Stimulated activated naive B cell treated with anti-CD40 and anti-IgM and Interleukin-4, amounts not matched to agents 10 μg/mL and 1 μg/mL and 100 μg/mL, for 72 hours (primary cell): ENCODE results near the gene NEMF.
A peak's percentile ranks its signal among the peaks of the same experiment; 100 is the strongest.
"Not testable (repeated sequence)": the region's sequence is repeated elsewhere in the genome, so short reads cannot be mapped to it uniquely, and the experiment has no call there.

ENCODE experiments used
- ATAC-seq, 2 donors: fragments of 150-1000 bp; cut with Tn5 transposase; replicated peaks; 2 replicates each; pipeline ENCODE4 v1.10.0; 2021; ENCODE audit warnings: moderate library complexity in 1 of 2
- DNase-seq: peaks from one replicate; pipeline ENCODE4 v3.0.0; 2021
- H3K27ac Mint-ChIP-seq: one replicate; pipeline ENCODE4 v1.8.0; 2022; ENCODE audit warnings: mild to moderate bottlenecking, mixed read lengths
- H3K27me3 Mint-ChIP-seq, 2 donors: one replicate each; pipeline ENCODE4 v1.8.0; 2022; ENCODE audit warnings: mixed read lengths in 2 of 2
- H3K36me3 Mint-ChIP-seq, 2 donors: one replicate each; pipeline ENCODE4 v1.8.0; 2022; ENCODE audit warnings: mixed read lengths in 2 of 2, mild to moderate bottlenecking in 1 of 2
- H3K4me1 Mint-ChIP-seq, 2 donors: one replicate each; pipeline ENCODE4 v1.8.0; 2022; ENCODE audit warnings: mixed read lengths in 2 of 2, mild to moderate bottlenecking in 1 of 2
- H3K4me3 Mint-ChIP-seq, 2 donors: one replicate each; pipeline ENCODE4 v1.8.0; 2022; ENCODE audit warnings: mild to moderate bottlenecking in 2 of 2, mixed read lengths in 2 of 2, moderate library complexity in 1 of 2
- H3K9me3 Mint-ChIP-seq, 2 donors: one replicate each; pipeline ENCODE4 v1.8.0; 2022; ENCODE audit warnings: mixed read lengths in 2 of 2, mild to moderate bottlenecking in 1 of 2

NEMF gene, protein sequence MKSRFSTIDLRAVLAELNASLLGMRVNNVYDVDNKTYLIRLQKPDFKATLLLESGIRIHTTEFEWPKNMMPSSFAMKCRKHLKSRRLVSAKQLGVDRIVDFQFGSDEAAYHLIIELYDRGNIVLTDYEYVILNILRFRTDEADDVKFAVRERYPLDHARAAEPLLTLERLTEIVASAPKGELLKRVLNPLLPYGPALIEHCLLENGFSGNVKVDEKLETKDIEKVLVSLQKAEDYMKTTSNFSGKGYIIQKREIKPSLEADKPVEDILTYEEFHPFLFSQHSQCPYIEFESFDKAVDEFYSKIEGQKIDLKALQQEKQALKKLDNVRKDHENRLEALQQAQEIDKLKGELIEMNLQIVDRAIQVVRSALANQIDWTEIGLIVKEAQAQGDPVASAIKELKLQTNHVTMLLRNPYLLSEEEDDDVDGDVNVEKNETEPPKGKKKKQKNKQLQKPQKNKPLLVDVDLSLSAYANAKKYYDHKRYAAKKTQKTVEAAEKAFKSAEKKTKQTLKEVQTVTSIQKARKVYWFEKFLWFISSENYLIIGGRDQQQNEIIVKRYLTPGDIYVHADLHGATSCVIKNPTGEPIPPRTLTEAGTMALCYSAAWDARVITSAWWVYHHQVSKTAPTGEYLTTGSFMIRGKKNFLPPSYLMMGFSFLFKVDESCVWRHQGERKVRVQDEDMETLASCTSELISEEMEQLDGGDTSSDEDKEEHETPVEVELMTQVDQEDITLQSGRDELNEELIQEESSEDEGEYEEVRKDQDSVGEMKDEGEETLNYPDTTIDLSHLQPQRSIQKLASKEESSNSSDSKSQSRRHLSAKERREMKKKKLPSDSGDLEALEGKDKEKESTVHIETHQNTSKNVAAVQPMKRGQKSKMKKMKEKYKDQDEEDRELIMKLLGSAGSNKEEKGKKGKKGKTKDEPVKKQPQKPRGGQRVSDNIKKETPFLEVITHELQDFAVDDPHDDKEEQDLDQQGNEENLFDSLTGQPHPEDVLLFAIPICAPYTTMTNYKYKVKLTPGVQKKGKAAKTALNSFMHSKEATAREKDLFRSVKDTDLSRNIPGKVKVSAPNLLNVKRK

DNA sequence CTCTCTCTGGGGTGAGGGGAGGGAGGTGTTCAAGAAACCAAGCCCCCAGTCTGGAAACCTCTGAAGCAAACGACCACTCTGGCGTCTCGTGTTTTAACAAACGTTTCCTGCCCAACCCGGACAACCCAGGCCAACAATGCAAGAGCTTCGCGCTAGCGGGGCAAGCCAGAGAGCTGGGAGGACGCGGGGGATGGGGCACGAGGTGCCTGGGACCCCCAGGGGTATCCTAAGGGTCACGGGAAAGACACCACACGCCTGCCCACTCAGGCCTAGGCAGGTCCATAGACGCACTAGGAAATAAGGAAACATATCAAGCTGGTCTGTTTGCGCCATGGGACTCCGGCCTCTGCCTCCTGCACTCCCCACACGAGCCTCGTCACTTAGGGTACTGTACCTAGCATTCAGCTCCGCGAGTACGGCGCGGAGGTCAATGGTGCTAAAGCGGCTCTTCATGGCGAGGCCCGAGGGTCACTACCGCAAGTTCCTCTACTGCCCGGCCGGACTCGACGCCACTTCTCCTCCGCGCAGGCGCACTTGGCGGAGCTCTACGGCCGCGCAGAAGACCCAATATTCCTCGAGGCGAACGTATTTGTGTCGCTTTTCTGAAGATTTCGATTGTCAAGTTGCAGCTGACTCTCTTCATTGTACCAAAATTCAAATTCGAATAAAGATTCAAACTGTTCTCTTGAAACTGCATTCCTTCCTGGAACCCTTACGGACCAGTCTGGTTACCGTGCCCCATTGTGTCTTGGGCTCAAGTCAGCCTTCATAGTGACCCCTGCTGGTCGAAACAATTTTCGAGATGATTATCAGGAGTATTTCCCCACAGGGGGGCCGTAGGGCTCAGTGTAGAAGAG is at the start of gene NEMF:
Gene NEMF, minus strand, starts transcription at position 488 of the 857 bp plus-strand sequence. Its CDS starts 35 bp downstream, at position 453.
- Mint-ChIP-seq H3K36me3 (peaks cover 0 to 15% of the 10 kb centered on the region in 2 donors), H3K27me3 (no peaks in the 10 kb centered on the region), H3K9me3 (peaks cover 0 to under 1% of the 10 kb centered on the region in 2 donors), H3K27ac (peak within 1 kb of the TSS; percentile 99), H3K4me3 (peak within 1 kb of the TSS; percentile 98 to 99), H3K4me1 (peaks cover 19 to 39% of the 10 kb centered on the region in 2 donors)
- DNase-seq (peak; percentile 84), ATAC-seq (peak; percentile 86 to 87)

DNA sequence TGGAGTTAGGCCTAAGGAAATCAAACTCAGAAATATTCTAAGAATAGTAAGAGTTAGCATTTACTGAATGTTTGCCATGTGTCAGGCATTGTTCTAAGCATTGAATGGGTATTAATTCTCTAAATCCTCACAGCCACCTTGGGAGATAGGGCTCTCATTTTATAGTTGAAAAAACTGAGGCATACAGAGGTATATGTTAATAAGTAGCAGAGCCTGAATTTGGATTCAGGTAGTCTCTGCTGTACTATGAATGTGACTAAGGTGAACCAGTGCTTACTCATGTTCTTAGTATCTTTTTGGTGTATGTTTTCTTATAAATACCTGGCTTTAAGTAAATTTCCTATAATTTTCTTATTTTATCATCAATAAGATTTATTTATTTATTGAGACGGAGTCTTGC is 48.4 kb upstream of the NEMF start:
- peaks cover 4% of the 10 kb centered on the region in 2 donors for H3K9me3 Mint-ChIP-seq
- peaks cover 31 to 41% of the 10 kb centered on the region in 2 donors for H3K36me3 Mint-ChIP-seq
- H3K4me3 Mint-ChIP-seq, result no peak overlapping the region
- ATAC-seq (no peak), DNase-seq (no peak)
- H3K4me1 Mint-ChIP-seq, result peaks cover 18 to 51% of the 10 kb centered on the region in 2 donors
- H3K27ac Mint-ChIP-seq, result no peak overlapping the region
- H3K27me3 Mint-ChIP-seq, result no peaks in the 10 kb centered on the region

DNA sequence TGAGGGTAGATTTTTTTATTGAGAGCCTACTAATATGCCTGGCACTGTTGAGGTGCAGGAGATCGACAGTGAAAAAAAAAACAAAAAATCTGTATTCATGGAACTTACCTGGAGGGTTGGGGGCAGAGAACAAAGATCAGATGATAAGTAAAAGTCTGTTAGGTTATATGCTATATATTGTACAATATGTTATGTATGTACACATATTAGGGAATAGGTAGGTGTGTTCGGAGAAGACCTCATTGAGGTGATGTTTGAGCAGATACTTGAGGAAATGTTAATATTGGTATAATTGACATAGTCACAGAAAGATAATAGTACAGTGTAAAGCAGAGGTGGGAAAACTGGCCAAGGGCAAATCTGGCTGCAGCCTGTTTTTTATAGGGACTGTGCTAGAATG is 45.9 kb upstream of the NEMF start:
- Mint-ChIP-seq H3K4me3 (peak overlapping the region; percentile 75 to 79), H3K27ac (no peak overlapping the region), H3K36me3 (peaks cover 52 to 60% of the 10 kb centered on the region in 2 donors), H3K9me3 (peaks cover 2 to 4% of the 10 kb centered on the region in 2 donors), H3K27me3 (no peaks in the 10 kb centered on the region), H3K4me1 (peaks cover 16 to 46% of the 10 kb centered on the region in 2 donors)
- no peak for DNase-seq
- ATAC-seq, result no peak

DNA sequence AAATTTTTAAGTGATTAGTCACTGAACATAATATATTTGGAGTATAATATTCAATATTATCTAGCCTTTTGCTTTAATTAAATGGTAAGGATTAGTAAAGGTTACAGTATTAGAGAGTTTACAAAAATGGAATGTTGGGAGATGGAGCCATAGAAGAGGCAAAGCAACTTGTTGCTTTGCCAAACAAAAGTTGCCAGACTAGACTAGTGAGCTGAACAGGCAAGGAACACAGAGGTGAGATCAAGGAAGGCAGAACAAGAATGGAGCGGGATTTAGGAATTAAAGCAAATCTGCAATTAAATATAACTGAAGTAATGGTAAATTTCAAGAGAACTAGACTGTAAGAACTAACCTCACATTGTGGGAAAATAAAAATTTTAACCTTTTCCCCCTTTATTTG is 45.4 kb upstream of the NEMF start:
- Mint-ChIP-seq H3K4me1 (peaks cover 16 to 46% of the 10 kb centered on the region in 2 donors), H3K27ac (peak overlapping the region; percentile 73), H3K9me3 (peaks cover 2 to 4% of the 10 kb centered on the region in 2 donors), H3K36me3 (peaks cover 53 to 63% of the 10 kb centered on the region in 2 donors), H3K4me3 (peak overlapping the region; percentile 75 to 79), H3K27me3 (no peaks in the 10 kb centered on the region)
- ATAC-seq (no peak), DNase-seq (no peak)

DNA sequence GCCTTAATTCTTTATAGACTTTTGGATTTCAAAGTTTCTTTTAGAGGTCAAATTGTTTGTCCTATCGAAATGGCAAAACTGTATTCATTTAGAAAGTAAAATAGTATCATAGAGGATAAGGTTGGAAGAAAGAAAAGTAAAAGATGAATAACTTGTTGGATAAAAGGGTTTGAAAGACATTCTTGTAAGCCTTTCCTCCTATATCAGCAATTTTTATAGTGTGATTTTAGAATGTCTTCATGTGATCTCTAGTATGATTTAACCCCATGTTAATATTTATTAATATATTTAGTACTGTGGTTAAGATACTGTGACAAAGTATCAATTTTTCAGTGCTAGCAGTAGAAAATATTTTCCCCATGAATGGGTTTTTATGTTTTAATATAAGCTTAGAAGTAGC is 44.8 kb upstream of the NEMF start:
- Mint-ChIP-seq H3K27ac (peak overlapping the region; percentile 95), H3K4me1 (peaks cover 16 to 44% of the 10 kb centered on the region in 2 donors), H3K36me3 (peaks cover 52 to 64% of the 10 kb centered on the region in 2 donors), H3K27me3 (no peaks in the 10 kb centered on the region), H3K4me3 (peak overlapping the region; percentile 83), H3K9me3 (peaks cover 2 to 4% of the 10 kb centered on the region in 2 donors)
- ATAC-seq (no peak), DNase-seq (no peak)

DNA sequence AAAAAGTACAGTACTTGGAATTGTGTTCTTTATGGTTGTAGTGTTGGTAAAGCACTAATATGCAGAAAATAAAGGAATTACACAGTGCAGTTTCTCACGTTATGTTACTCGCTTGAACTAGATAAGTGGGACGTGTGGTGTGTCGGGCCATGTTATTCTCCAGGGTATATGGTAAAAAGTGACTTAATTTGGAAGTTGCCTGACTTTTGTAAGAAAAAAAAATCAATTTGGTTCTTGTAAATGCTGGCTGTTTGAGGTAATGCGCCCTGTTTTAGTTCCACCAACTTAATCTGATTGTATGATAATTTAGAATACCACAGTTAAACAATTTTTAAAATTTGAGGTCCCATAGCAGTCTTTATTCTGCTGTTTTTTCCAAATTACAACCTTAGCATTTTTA is 44.4 kb upstream of the NEMF start:
- H3K9me3 Mint-ChIP-seq, result no peaks in the 10 kb centered on the region
- DNase-seq, result no peak
- no peak for ATAC-seq
- H3K27ac Mint-ChIP-seq, result peak overlapping the region; percentile 95
- peaks cover 52 to 62% of the 10 kb centered on the region in 2 donors for H3K36me3 Mint-ChIP-seq
- H3K4me3 Mint-ChIP-seq, result peak overlapping the region; percentile 83
- H3K4me1 Mint-ChIP-seq, result peaks cover 15 to 41% of the 10 kb centered on the region in 2 donors
- no peaks in the 10 kb centered on the region for H3K27me3 Mint-ChIP-seq

DNA sequence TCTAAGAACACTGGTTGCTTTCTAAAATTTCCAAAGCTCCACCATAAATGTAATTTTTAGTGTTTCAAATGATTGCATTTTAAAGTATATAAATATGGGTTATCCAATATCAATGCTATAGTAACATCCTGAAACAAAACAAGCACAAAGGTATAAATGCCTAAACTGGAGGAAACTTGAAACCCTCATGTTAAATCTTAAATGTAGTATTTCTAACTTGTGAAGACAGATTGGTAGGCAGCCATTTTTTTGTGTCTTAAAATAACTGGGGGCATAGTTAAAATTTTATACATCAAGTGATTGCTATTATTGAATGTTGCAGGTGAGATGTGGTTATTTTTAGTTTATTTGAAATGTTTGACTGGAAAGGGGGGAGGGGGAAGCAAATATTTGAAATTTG is 43.7 kb upstream of the NEMF start:
- H3K27me3 Mint-ChIP-seq, ATAC-seq, DNase-seq, H3K9me3 Mint-ChIP-seq: not testable (repeated sequence)
- H3K4me3 Mint-ChIP-seq, result peak overlapping the region; percentile 83 to 91
- peaks cover 52 to 62% of the 10 kb centered on the region in 2 donors for H3K36me3 Mint-ChIP-seq
- H3K4me1 Mint-ChIP-seq, result peaks cover 15 to 45% of the 10 kb centered on the region in 2 donors
- H3K27ac Mint-ChIP-seq, result peak overlapping the region; percentile 98

DNA sequence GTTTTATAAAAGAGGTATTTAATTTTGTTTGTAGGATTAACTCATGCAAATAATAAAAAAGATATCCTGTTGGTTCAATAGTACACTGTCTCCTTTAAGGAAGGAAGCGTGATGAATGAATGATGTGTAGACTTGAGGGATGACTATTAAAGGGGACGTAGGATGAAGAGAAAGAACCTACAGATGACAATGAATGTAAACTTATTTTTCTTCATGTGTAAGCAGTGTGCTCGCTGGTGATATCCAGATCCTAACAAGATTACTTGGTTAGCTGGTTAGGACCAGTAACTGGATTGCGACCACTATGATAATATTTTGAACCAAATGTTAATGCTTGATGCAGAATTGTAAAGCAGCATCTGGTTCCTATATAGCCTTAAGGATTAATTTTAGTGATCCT is 42.9 kb upstream of the NEMF start:
- H3K27me3 Mint-ChIP-seq, result no peaks in the 10 kb centered on the region
- no peaks in the 10 kb centered on the region for H3K9me3 Mint-ChIP-seq
- peak overlapping the region; percentile 98 for H3K27ac Mint-ChIP-seq
- ATAC-seq (no peak), DNase-seq (no peak)
- H3K36me3 Mint-ChIP-seq, result peaks cover 52 to 62% of the 10 kb centered on the region in 2 donors
- peak overlapping the region; percentile 83 to 91 for H3K4me3 Mint-ChIP-seq
- peaks cover 15 to 45% of the 10 kb centered on the region in 2 donors for H3K4me1 Mint-ChIP-seq

DNA sequence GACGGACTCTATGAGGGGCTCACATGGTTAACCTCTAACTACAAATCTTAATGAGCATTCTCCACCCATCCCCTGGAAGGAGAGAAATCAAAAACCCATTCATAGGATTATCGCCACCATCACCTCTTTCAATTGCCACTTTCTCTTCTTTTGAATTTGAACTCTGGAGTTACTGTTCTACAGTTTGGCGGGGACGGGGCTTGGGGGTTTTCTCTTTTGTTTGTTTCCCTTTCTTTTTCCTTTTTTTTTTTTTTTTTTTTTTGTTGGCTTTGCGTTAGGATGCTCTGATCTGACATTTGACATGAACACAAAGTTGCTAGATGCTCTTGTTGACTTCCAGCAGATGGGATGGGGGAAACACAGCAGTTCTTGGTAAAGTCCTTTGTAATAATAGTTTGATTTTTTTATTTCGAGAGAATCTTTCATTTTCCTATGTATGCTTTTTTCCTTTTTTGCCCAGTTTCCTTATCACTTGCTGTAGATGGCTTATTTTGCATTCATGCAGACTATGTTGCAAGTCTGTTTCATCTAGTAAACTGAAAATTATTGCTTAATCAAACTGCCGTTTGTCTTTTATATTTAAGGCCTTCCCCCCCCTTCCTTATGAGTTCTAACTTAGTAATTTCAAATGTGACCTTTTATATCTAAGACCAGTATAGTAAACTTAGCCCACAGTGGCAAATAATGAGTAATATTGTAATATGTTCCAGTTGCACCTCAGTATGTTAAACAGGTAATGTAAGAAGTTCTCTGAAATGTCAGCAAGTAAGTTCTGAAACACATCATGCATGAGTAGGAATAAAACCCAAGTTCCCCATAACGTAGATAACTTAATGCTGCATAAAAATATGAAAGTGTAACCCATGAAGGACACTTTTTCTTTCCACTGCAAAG is 41.9 kb upstream of the NEMF start:
- peaks cover 50 to 62% of the 10 kb centered on the region in 2 donors for H3K36me3 Mint-ChIP-seq
- ATAC-seq, result peak; percentile 36 to 46
- not testable (repeated sequence) for H3K9me3 Mint-ChIP-seq, DNase-seq, H3K27me3 Mint-ChIP-seq
- H3K27ac Mint-ChIP-seq, result peak overlapping the region; percentile 98
- H3K4me3 Mint-ChIP-seq, result peak overlapping the region; percentile 83 to 91
- peaks cover 14 to 35% of the 10 kb centered on the region in 2 donors for H3K4me1 Mint-ChIP-seq

DNA sequence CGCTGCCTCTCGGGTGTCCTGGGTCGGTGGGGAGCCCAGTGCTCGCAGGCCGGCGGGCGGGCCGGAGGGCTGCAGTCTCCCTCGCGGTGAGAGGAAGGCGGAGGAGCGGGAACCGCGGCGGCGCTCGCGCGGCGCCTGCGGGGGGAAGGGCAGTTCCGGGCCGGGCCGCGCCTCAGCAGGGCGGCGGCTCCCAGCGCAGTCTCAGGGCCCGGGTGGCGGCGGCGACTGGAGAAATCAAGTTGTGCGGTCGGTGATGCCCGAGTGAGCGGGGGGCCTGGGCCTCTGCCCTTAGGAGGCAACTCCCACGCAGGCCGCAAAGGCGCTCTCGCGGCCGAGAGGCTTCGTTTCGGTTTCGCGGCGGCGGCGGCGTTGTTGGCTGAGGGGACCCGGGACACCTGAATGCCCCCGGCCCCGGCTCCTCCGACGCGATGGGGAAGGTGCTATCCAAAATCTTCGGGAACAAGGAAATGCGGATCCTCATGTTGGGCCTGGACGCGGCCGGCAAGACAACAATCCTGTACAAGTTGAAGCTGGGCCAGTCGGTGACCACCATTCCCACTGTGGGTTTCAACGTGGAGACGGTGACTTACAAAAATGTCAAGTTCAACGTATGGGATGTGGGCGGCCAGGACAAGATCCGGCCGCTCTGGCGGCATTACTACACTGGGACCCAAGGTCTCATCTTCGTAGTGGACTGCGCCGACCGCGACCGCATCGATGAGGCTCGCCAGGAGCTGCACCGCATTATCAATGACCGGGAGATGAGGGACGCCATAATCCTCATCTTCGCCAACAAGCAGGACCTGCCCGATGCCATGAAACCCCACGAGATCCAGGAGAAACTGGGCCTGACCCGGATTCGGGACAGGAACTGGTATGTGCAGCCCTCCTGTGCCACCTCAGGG is 41.0 kb upstream of the NEMF start:
- DNase-seq (peak; percentile 89), ATAC-seq (peak; percentile 70 to 71)
- Mint-ChIP-seq H3K9me3 (no peaks in the 10 kb centered on the region), H3K27ac (peak overlapping the region; percentile 98), H3K4me3 (peak overlapping the region; percentile 83 to 91), H3K4me1 (peaks cover 13 to 26% of the 10 kb centered on the region in 2 donors), H3K27me3 (no peaks in the 10 kb centered on the region), H3K36me3 (peaks cover 51 to 56% of the 10 kb centered on the region in 2 donors)

DNA sequence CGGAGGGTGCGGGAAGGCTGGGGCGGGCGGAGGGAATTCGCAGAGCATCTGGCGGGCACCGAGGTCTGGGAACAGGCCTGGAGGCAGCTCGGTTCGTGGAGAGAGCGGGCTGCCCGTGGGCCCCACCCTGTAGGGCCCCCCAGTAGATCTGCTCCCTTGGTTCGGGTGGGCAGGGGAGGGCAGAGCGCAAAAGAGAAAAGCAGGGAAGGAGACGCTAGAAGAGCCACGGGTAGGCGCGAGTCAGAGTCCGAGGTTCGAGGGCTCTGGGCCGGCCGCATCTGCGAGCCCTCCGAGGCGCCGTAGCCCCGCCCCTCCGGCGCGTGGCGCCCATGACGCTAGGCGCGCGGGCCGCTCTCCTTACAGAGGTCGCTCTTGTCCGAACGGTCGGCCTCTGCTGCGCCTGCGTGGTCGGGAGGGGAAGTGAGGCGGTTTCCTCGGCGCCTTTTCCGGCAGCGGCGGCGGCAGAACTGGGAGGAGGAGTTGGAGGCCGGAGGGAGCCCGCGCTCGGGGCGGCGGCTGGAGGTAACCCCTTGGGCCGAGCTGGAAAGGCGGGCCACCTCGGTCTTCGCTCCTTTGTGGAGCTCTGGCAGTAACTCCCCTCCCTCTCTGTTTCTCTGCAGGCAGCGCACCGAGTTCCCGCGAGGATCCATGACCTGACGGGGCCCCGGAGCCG is 40.2 kb upstream of the NEMF start, which contains the start of gene ARF6:
Gene ARF6, plus strand, starts transcription at position 447 of the 673 bp plus-strand sequence. CDS start 655 bp downstream, outside the sequence.
- peaks cover 44 to 48% of the 10 kb centered on the region in 2 donors for H3K36me3 Mint-ChIP-seq
- peak; percentile 83 for ATAC-seq
- H3K27ac Mint-ChIP-seq, result peak within 1 kb of the TSS; percentile 98
- peak within 1 kb of the TSS; percentile 83 to 91 for H3K4me3 Mint-ChIP-seq
- peak; percentile 97 for DNase-seq
- H3K9me3 Mint-ChIP-seq, result no peaks in the 10 kb centered on the region
- H3K27me3 Mint-ChIP-seq, result no peaks in the 10 kb centered on the region
- H3K4me1 Mint-ChIP-seq, result peaks cover 8 to 18% of the 10 kb centered on the region in 2 donors
